Astrocyte (in vitro differentiated cells and primary cell): Measurements from ENCODE around the gene PRDM8.

Experiments
- CTCF ChIP-seq: IDR thresholded peaks from 2 replicates; pipeline ENCODE4 v1.5.1; 2011; ENCODE audit warnings: low read depth, mild to moderate bottlenecking, inconsistent platforms, low read length, moderate library complexity; ENCODE audit not compliant: insufficient read depth
- EZH2 ChIP-seq: IDR thresholded peaks from 2 replicates; pipeline ENCODE4 v1.6.1; 2012; ENCODE audit warnings: mild to moderate bottlenecking, low read length, inconsistent platforms; ENCODE audit not compliant: insufficient read depth

GRCh38 chr4:80195441-80196140 lies 1.7 kb upstream of the PRDM8 start:
- TF ChIP-seq CTCF: no peak
- no peak for TF ChIP-seq EZH2
